Measurements from ENCODE around the gene ARHGAP22. TPM values are rescaled to one million over a fixed set of nuclear protein-coding genes. Genes with fewer than 3 reads are reported as not detected.
A peak's percentile ranks its signal among the peaks of the same experiment; 100 is the strongest.

ARHGAP22 gene
- total RNA-seq, 1 donor from 2014 or later: 3.2 TPM

DNA sequence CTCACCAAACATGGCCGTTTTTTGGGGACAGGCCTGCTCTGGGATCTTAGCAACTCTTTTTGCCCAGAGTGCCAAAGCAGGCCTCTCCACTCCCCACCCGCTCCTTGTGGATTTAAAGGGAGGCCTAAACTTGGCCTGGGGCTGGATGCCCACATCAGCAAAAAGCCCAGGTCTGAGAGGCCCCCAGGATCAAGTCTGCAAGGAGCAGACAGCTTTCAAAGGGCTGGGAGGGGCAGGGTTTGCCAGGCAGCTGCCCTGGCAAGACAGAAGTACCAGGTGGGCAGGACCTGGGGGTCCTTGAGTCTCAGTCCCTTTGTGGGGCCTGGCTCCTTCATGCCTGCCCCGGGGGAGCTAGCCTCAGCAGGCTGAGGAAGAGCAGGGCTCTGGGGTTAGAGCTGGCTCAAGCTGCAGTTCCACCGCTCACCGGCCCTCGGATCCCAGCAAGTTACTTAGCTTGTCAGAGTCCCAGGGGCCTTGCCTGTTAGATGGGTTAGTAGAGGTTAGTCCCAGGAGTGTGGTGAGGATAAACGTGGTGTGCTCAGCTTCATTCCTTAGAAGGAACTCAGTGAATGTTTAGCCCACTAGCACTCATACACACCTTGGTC is 56.2 kb downstream of the ARHGAP22 start:
- intact Hi-C loops (cut with DNase I): no loop called here
- H3K4me1 ChIP-seq: no peaks in the 10 kb centered on the region
- TF ChIP-seq, protein P1, sequence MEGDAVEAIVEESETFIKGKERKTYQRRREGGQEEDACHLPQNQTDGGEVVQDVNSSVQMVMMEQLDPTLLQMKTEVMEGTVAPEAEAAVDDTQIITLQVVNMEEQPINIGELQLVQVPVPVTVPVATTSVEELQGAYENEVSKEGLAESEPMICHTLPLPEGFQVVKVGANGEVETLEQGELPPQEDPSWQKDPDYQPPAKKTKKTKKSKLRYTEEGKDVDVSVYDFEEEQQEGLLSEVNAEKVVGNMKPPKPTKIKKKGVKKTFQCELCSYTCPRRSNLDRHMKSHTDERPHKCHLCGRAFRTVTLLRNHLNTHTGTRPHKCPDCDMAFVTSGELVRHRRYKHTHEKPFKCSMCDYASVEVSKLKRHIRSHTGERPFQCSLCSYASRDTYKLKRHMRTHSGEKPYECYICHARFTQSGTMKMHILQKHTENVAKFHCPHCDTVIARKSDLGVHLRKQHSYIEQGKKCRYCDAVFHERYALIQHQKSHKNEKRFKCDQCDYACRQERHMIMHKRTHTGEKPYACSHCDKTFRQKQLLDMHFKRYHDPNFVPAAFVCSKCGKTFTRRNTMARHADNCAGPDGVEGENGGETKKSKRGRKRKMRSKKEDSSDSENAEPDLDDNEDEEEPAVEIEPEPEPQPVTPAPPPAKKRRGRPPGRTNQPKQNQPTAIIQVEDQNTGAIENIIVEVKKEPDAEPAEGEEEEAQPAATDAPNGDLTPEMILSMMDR (IDR thresholded peaks at IDR 0.05): no peak
- no peak for TF ChIP-seq POLR2A (IDR thresholded peaks at IDR 0.05)
- no peak for TF ChIP-seq POLR2AphosphoS5 (IDR thresholded peaks at IDR 0.05; ENCODE audit: insufficient read depth in 1 of 2, low read depth in 1 of 2)
- no peaks in the 10 kb centered on the region for H3K27me3 ChIP-seq
- no peak overlapping the region for H3K4me3 ChIP-seq
- H3K27ac ChIP-seq: no peak overlapping the region
- no peaks in the 10 kb centered on the region for H3K9me3 ChIP-seq
- DNase-seq (ENCODE audit: extremely low spot score in 2 of 2): peak; percentile 76 to 82
- no peaks in the 10 kb centered on the region for H3K36me3 ChIP-seq

DNA sequence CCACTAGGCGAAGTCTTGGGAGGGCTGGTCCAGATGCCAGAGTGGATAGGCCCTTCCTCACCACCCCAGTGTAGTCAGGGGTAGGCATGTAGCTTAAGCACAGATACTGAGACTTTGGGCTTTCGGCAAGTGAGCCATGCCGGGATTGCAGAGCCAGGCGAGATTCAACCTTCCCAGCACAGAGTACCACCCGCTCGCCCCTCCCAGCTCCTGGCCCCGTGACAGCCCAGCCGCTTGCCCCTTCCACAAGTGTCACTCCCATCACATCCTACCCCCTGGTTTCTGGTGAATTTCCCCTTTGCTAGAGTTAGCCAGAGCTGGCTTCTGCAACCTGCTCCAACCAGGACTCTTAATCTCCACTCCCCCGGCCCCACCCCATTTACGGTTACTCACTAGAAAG is 56.9 kb downstream of the ARHGAP22 start:
- no peak overlapping the region for H3K27ac ChIP-seq
- no peaks in the 10 kb centered on the region for H3K4me1 ChIP-seq
- no peaks in the 10 kb centered on the region for H3K9me3 ChIP-seq
- intact Hi-C loops (cut with DNase I): no loop called here
- H3K36me3 ChIP-seq: no peaks in the 10 kb centered on the region
- H3K4me3 ChIP-seq: no peak overlapping the region
- H3K27me3 ChIP-seq: no peaks in the 10 kb centered on the region
- TF ChIP-seq POLR2A (IDR thresholded peaks at IDR 0.05) (no peak), POLR2AphosphoS5 (IDR thresholded peaks at IDR 0.05; ENCODE audit: insufficient read depth in 1 of 2, low read depth in 1 of 2) (no peak)
- TF ChIP-seq, protein P1 (IDR thresholded peaks at IDR 0.05): no peak
- no peak for DNase-seq (ENCODE audit: extremely low spot score in 2 of 2)

DNA sequence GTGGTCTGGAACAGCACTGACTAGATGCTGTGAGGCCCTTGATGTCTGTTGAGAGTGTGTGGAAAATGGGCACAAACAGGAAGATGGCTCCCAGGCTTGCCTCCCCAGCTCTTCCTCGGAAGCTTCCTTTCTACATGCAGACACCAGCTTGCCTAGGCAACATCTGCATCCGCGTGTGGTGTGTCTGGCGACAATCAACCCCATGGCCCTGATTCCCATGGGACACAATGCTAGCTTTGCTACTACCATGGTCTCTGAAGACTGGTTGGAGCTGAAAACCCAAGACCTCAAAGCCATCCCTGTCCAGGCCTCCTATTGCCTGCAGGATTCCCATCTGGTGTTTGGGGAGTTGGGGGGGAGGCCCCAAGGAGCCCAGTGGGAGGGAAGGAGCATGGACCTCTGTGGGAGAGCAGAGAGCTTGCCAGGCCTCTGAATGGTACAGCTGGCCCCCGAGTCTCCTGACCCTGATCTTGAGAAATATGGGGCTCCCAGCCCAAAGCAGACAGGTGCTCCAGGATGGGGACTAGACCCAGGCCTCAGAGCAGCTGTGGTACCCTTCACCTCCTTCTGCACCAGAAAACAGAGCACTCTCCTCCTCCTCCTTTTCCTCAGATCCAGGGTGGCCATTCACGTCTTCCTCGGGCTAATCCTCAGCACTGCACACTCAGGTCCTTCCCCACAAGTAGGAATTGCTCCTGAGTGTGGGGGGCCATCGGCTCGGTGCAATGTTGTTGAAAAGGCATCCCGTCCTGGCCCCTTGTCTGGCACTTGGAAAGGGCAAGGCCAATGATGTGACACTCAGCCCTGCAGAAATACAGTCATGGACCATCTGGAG is 57.6 kb downstream of the ARHGAP22 start:
- intact Hi-C loops (cut with DNase I): no loop called here
- Histone ChIP-seq H3K27me3 (no peaks in the 10 kb centered on the region), H3K4me3 (no peak overlapping the region), H3K9me3 (no peaks in the 10 kb centered on the region), H3K27ac (no peak overlapping the region), H3K4me1 (no peaks in the 10 kb centered on the region), H3K36me3 (no peaks in the 10 kb centered on the region)
- no peak for TF ChIP-seq POLR2A (IDR thresholded peaks at IDR 0.05)
- TF ChIP-seq, protein P1 (IDR thresholded peaks at IDR 0.05): no peak
- TF ChIP-seq POLR2AphosphoS5 (IDR thresholded peaks at IDR 0.05; ENCODE audit: insufficient read depth in 1 of 2, low read depth in 1 of 2): no peak
- peak; percentile 65 to 79 for DNase-seq (ENCODE audit: extremely low spot score in 2 of 2)

DNA sequence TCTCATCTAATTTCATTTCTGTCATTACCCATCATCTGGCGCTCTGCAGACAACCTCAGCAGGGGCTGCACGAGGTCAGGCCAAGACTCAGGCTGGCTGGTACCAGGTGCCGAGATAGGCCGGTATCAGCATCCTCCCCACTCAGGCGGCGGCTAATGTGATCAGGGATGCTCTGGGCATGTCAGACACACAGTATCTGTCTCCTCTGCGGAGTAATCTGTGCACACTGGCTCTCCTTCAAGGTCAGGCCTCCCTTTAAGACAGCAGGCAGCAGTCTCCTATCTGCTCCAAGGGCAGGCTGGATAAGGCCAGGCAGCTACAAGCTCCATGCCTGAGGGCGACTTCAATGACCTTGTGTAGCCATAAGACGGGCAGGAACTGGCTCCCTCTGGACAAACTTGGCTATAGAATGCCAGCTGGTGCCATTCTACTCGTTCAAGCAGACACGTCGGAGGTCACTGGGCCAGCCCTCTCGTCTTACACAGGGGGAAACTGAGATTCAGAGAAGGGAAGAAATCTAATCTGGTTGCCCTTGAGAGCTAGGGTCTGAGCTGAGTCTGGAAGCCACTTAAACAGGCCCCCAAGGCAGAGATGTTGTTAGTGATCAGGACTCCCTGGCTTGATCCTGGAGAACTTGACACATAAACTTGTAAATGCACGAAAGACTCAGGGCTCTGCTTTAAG is 59.3 kb downstream of the ARHGAP22 start:
- Histone ChIP-seq H3K27ac (no peak overlapping the region), H3K36me3 (no peaks in the 10 kb centered on the region), H3K9me3 (no peaks in the 10 kb centered on the region), H3K4me3 (no peak overlapping the region), H3K27me3 (no peaks in the 10 kb centered on the region), H3K4me1 (no peaks in the 10 kb centered on the region)
- DNase-seq (ENCODE audit: extremely low spot score in 2 of 2): peak; percentile 86 to 87
- intact Hi-C loops (cut with DNase I): no loop called here
- TF ChIP-seq POLR2AphosphoS5 (IDR thresholded peaks at IDR 0.05; ENCODE audit: insufficient read depth in 1 of 2, low read depth in 1 of 2) (no peak), POLR2A (IDR thresholded peaks at IDR 0.05) (no peak)
- TF ChIP-seq, protein P1 (IDR thresholded peaks at IDR 0.05): no peak

All from vagina (tissue), 2 donors.